ENCODE data around the gene CCDC57.

CCDC57 gene

GRCh38 chr17:82153745-82154375, 58.8 kb downstream of the CCDC57 start:
- Histone ChIP-seq H2BK12ac (ENCODE audit: low read length in 2 of 2) (peak overlapping the region in 1 of 2 experiments; percentile 22), H2BK120ac (ENCODE audit: low read depth, low read length) (no peak overlapping the region), H3K4me1 (ENCODE audit: control insufficient read depth, insufficient read depth, low read depth, low read length) (no peaks in the 10 kb centered on the region), H3K23ac (ENCODE audit: low read length in 2 of 2) (no peak overlapping the region), H3K9me3 (ENCODE audit: control insufficient read depth, low read length) (no peaks in the 10 kb centered on the region), H3K36me3 (ENCODE audit: control insufficient read depth in 1 of 2, insufficient read depth in 2 of 2, low read depth in 1 of 2, low read length in 2 of 2) (peaks cover 30 to 76% of the 10 kb centered on the region in 2 experiments), H2BK15ac (ENCODE audit: low read depth, poor library complexity, severe bottlenecking) (no peak overlapping the region), H2AK5ac (ENCODE audit: low read length, severe bottlenecking) (no peak overlapping the region), H3K27ac (ENCODE audit: low read length, poor library complexity, severe bottlenecking) (no peak overlapping the region), H3K4me2 (ENCODE audit: low read length, poor library complexity, severe bottlenecking) (no peak overlapping the region), H4K91ac (ENCODE audit: low read length) (peak overlapping the region; percentile 28), H2BK5ac (ENCODE audit: low read depth, low read length, poor library complexity, severe bottlenecking) (no peak overlapping the region), H4K8ac (ENCODE audit: low read length) (no peak overlapping the region), H3K9ac (ENCODE audit: low read length) (no peak overlapping the region), H3K4me3 (ENCODE audit: insufficient read depth in 1 of 2, low read depth in 1 of 2, low read length in 2 of 2) (no peak overlapping the region), H2AFZ (ENCODE audit: low read depth, low read length) (no peak overlapping the region), H3K79me1 (replicated peaks; ENCODE audit: low read length, poor library complexity, severe bottlenecking) (peaks cover 6% of the 10 kb centered on the region), H3K18ac (ENCODE audit: low read depth in 1 of 2, low read length in 2 of 2) (no peak overlapping the region), H3K4ac (ENCODE audit: low read depth in 1 of 2, low read length in 2 of 2) (no peak overlapping the region), H3K14ac (ENCODE audit: low read length in 2 of 2) (no peak overlapping the region), H3K27me3 (ENCODE audit: control insufficient read depth in 1 of 2, insufficient read depth in 1 of 2, low read length in 2 of 2) (no peaks in the 10 kb centered on the region)
- WGBS: 56% methylated on average over 8 of the region's 16 CpGs
- DNase-seq: peak; percentile 80

GRCh38 chr17:82153295-82153691, 59.3 kb downstream of the CCDC57 start:
- Histone ChIP-seq H4K8ac (ENCODE audit: low read length) (no peak overlapping the region), H2BK12ac (ENCODE audit: low read length in 2 of 2) (no peak overlapping the region), H3K79me1 (replicated peaks; ENCODE audit: low read length, poor library complexity, severe bottlenecking) (peaks cover 6% of the 10 kb centered on the region), H3K36me3 (ENCODE audit: control insufficient read depth in 1 of 2, insufficient read depth in 2 of 2, low read depth in 1 of 2, low read length in 2 of 2) (peaks cover 28 to 78% of the 10 kb centered on the region in 2 experiments), H3K9ac (ENCODE audit: low read length) (no peak overlapping the region), H3K23ac (ENCODE audit: low read length in 2 of 2) (no peak overlapping the region), H3K27ac (ENCODE audit: low read length, poor library complexity, severe bottlenecking) (no peak overlapping the region), H3K18ac (ENCODE audit: low read depth in 1 of 2, low read length in 2 of 2) (no peak overlapping the region), H2BK5ac (ENCODE audit: low read depth, low read length, poor library complexity, severe bottlenecking) (no peak overlapping the region), H3K9me3 (ENCODE audit: control insufficient read depth, low read length) (no peaks in the 10 kb centered on the region), H3K27me3 (ENCODE audit: control insufficient read depth in 1 of 2, insufficient read depth in 1 of 2, low read length in 2 of 2) (no peaks in the 10 kb centered on the region), H2BK120ac (ENCODE audit: low read depth, low read length) (no peak overlapping the region), H3K4me3 (ENCODE audit: insufficient read depth in 1 of 2, low read depth in 1 of 2, low read length in 2 of 2) (no peak overlapping the region), H3K4ac (ENCODE audit: low read depth in 1 of 2, low read length in 2 of 2) (no peak overlapping the region), H3K14ac (ENCODE audit: low read length in 2 of 2) (no peak overlapping the region), H4K91ac (ENCODE audit: low read length) (no peak overlapping the region), H2BK15ac (ENCODE audit: low read depth, poor library complexity, severe bottlenecking) (no peak overlapping the region), H3K4me1 (ENCODE audit: control insufficient read depth, insufficient read depth, low read depth, low read length) (no peaks in the 10 kb centered on the region), H2AFZ (ENCODE audit: low read depth, low read length) (no peak overlapping the region), H3K4me2 (ENCODE audit: low read length, poor library complexity, severe bottlenecking) (no peak overlapping the region), H2AK5ac (ENCODE audit: low read length, severe bottlenecking) (no peak overlapping the region)
- 88% methylated on average over 4 of the region's 6 CpGs for WGBS
- no peak for DNase-seq

- H3K79me1 ChIP-seq (replicated peaks; ENCODE audit: low read length, poor library complexity, severe bottlenecking): peaks cover 6% of the 10 kb centered on the region
- H2BK15ac ChIP-seq (ENCODE audit: low read depth, poor library complexity, severe bottlenecking): peak overlapping the region; percentile 3
- H3K4me2 ChIP-seq (ENCODE audit: low read length, poor library complexity, severe bottlenecking): no peak overlapping the region
- no peak overlapping the region for H2AFZ ChIP-seq (ENCODE audit: low read depth, low read length)
- no peaks in the 10 kb centered on the region for H3K27me3 ChIP-seq (ENCODE audit: control insufficient read depth in 1 of 2, insufficient read depth in 1 of 2, low read length in 2 of 2)
- no peak for DNase-seq
- no peak overlapping the region for H2BK5ac ChIP-seq (ENCODE audit: low read depth, low read length, poor library complexity, severe bottlenecking)
- H3K4ac ChIP-seq (ENCODE audit: low read depth in 1 of 2, low read length in 2 of 2): no peak overlapping the region
- no peak overlapping the region for H4K91ac ChIP-seq (ENCODE audit: low read length)
- H3K9ac ChIP-seq (ENCODE audit: low read length): no peak overlapping the region
- WGBS: 98% methylated on average over 20 of the region's 22 CpGs
- H2BK120ac ChIP-seq (ENCODE audit: low read depth, low read length): no peak overlapping the region
- peak overlapping the region in 1 of 2 experiments; percentile 75 for H3K14ac ChIP-seq (ENCODE audit: low read length in 2 of 2)
- no peaks in the 10 kb centered on the region for H3K4me1 ChIP-seq (ENCODE audit: control insufficient read depth, insufficient read depth, low read depth, low read length)
- no peak overlapping the region for H3K18ac ChIP-seq (ENCODE audit: low read depth in 1 of 2, low read length in 2 of 2)
- H2BK12ac ChIP-seq (ENCODE audit: low read length in 2 of 2): no peak overlapping the region
- H3K4me3 ChIP-seq (ENCODE audit: insufficient read depth in 1 of 2, low read depth in 1 of 2, low read length in 2 of 2): no peak overlapping the region
- H4K8ac ChIP-seq (ENCODE audit: low read length): no peak overlapping the region
- no peaks in the 10 kb centered on the region for H3K9me3 ChIP-seq (ENCODE audit: control insufficient read depth, low read length)
- peaks cover 28 to 72% of the 10 kb centered on the region in 2 experiments for H3K36me3 ChIP-seq (ENCODE audit: control insufficient read depth in 1 of 2, insufficient read depth in 2 of 2, low read depth in 1 of 2, low read length in 2 of 2)
- H3K27ac ChIP-seq (ENCODE audit: low read length, poor library complexity, severe bottlenecking): no peak overlapping the region
- H3K23ac ChIP-seq (ENCODE audit: low read length in 2 of 2): no peak overlapping the region
- no peak overlapping the region for H2AK5ac ChIP-seq (ENCODE audit: low read length, severe bottlenecking)
Measured at GRCh38 chr17:82152556-82153294, 59.9 kb downstream of the CCDC57 start.

- peaks cover 23 to 66% of the 10 kb centered on the region in 2 experiments for H3K36me3 ChIP-seq (ENCODE audit: control insufficient read depth in 1 of 2, insufficient read depth in 2 of 2, low read depth in 1 of 2, low read length in 2 of 2)
- H2BK120ac ChIP-seq (ENCODE audit: low read depth, low read length): no peak overlapping the region
- no peak overlapping the region for H3K18ac ChIP-seq (ENCODE audit: low read depth in 1 of 2, low read length in 2 of 2)
- no peak overlapping the region for H2AFZ ChIP-seq (ENCODE audit: low read depth, low read length)
- H3K9ac ChIP-seq (ENCODE audit: low read length): no peak overlapping the region
- H3K14ac ChIP-seq (ENCODE audit: low read length in 2 of 2): no peak overlapping the region
- H3K4ac ChIP-seq (ENCODE audit: low read depth in 1 of 2, low read length in 2 of 2): no peak overlapping the region
- H2BK12ac ChIP-seq (ENCODE audit: low read length in 2 of 2): peak overlapping the region in 1 of 2 experiments; percentile 49
- H3K4me2 ChIP-seq (ENCODE audit: low read length, poor library complexity, severe bottlenecking): no peak overlapping the region
- no peak for DNase-seq
- H2BK5ac ChIP-seq (ENCODE audit: low read depth, low read length, poor library complexity, severe bottlenecking): no peak overlapping the region
- no peak overlapping the region for H3K23ac ChIP-seq (ENCODE audit: low read length in 2 of 2)
- H3K27me3 ChIP-seq (ENCODE audit: control insufficient read depth in 1 of 2, insufficient read depth in 1 of 2, low read length in 2 of 2): no peaks in the 10 kb centered on the region
- H4K91ac ChIP-seq (ENCODE audit: low read length): no peak overlapping the region
- WGBS: 96% methylated on average over 5 of the region's 5 CpGs
- H2AK5ac ChIP-seq (ENCODE audit: low read length, severe bottlenecking): no peak overlapping the region
- H3K9me3 ChIP-seq (ENCODE audit: control insufficient read depth, low read length): no peaks in the 10 kb centered on the region
- H3K4me1 ChIP-seq (ENCODE audit: control insufficient read depth, insufficient read depth, low read depth, low read length): no peaks in the 10 kb centered on the region
- peaks cover 6% of the 10 kb centered on the region for H3K79me1 ChIP-seq (replicated peaks; ENCODE audit: low read length, poor library complexity, severe bottlenecking)
- no peak overlapping the region for H4K8ac ChIP-seq (ENCODE audit: low read length)
- no peak overlapping the region for H3K4me3 ChIP-seq (ENCODE audit: insufficient read depth in 1 of 2, low read depth in 1 of 2, low read length in 2 of 2)
- no peak overlapping the region for H2BK15ac ChIP-seq (ENCODE audit: low read depth, poor library complexity, severe bottlenecking)
- H3K27ac ChIP-seq (ENCODE audit: low read length, poor library complexity, severe bottlenecking): no peak overlapping the region
Measured at GRCh38 chr17:82152114-82152513, 60.5 kb downstream of the CCDC57 start.
